Measurements from ENCODE around the gene TK1. TPM values are rescaled to one million over a fixed set of nuclear protein-coding genes. Genes with fewer than 3 reads are reported as not detected.

The TK1 gene
- polyA plus RNA-seq, 1 of the 3 experiments (the other 2 are of a cell fraction), result 112 TPM

GRCh38 chr17:78226055-78226758 lies 39.4 kb upstream of the TK1 start:
- H3K9me2 ChIP-seq, result no peaks in the 10 kb centered on the region
- H3K4me2 ChIP-seq, result no peak overlapping the region
- no peak for DNase-seq
- H3K27me3 ChIP-seq (ENCODE audit: insufficient read depth), result peaks cover 7% of the 10 kb centered on the region
- H3K4me3 ChIP-seq (ENCODE audit: low read depth in 2 of 2, low read length in 1 of 2), result no peak overlapping the region
- ChIA-PET POLR2A (interaction anchor here (0.7 to 3.5 kb wide), 4 partner anchors 11 to 268 kb away, joined by 3 to 16 read pairs (median 3); partner anchors contain the start of gene TNRC6C), CTCF (interaction anchor here (0.6 to 13.9 kb wide), 12 partner anchors 11 to 684 kb away, joined by 3 to 196 read pairs (median 4); partner anchors contain the start of gene TK1)
- H2AFZ ChIP-seq (ENCODE audit: low read depth), result no peak overlapping the region
- H3K9ac ChIP-seq, result no peak overlapping the region
- TF ChIP-seq IRF3 (IDR thresholded peaks at IDR 0.05; ENCODE audit: low read depth, low read length), result no peak
- no peak for TF ChIP-seq TAF1 (IDR thresholded peaks at IDR 0.05; ENCODE audit: borderline replicate concordance, low read depth, low read length)
- TF ChIP-seq MAX (IDR thresholded peaks at IDR 0.05; ENCODE audit: low read depth), result no peak
- no peak for TF ChIP-seq GATA2 (CRISPR knock-in tag; IDR thresholded peaks at IDR 0.05)
- no peak for TF ChIP-seq RXRA (IDR thresholded peaks at IDR 0.05; ENCODE audit: borderline replicate concordance, low read depth)
- H3K79me2 ChIP-seq (ENCODE audit: insufficient read depth), result peaks cover 7% of the 10 kb centered on the region; the same call in 1 of the 2 replicates
- 90% methylated on average over 12 of the region's 12 CpGs for WGBS (ENCODE audit: low lambda C conversion rate)
- H4K20me1 ChIP-seq (ENCODE audit: insufficient read depth), result no peaks in the 10 kb centered on the region
- H3F3A ChIP-seq (replicated peaks; ENCODE audit: insufficient read depth), result peaks cover 35% of the 10 kb centered on the region
- peaks cover 5 to 6% of the 10 kb centered on the region in 2 experiments for H3K36me3 ChIP-seq (replicated peaks in 1 of 2; ENCODE audit: control insufficient read depth in 1 of 2, insufficient read depth in 2 of 2, low read length in 1 of 2)
- H3K4me1 ChIP-seq (ENCODE audit: control insufficient read depth in 1 of 2, insufficient read depth in 2 of 2, low read depth in 1 of 2, low read length in 1 of 2), result peaks cover 8 to 50% of the 10 kb centered on the region in 2 experiments; a peak in 3 of 4 replicates
- H3K9me3 ChIP-seq, result no peaks in the 10 kb centered on the region
- H3K27ac ChIP-seq (ENCODE audit: low read depth in 2 of 2, low read length in 1 of 2), result peak overlapping the region in 1 of 2 experiments; percentile 98; a peak in 2 of 4 replicates

- H3K9ac ChIP-seq, result no peak overlapping the region
- peak overlapping the region; percentile 24 to 98; a peak in 3 of 4 replicates for H3K27ac ChIP-seq (ENCODE audit: low read depth in 2 of 2, low read length in 1 of 2)
- H3K27me3 ChIP-seq (ENCODE audit: insufficient read depth), result no peaks in the 10 kb centered on the region; the same call in 1 of the 2 replicates
- peaks cover 16% of the 10 kb centered on the region; the same call in 1 of the 2 replicates for H3K79me2 ChIP-seq (ENCODE audit: insufficient read depth)
- H3K9me2 ChIP-seq, result no peaks in the 10 kb centered on the region
- H3K4me2 ChIP-seq, result no peak overlapping the region
- 87% methylated on average over 16 of the region's 16 CpGs for WGBS (ENCODE audit: low lambda C conversion rate)
- H4K20me1 ChIP-seq (ENCODE audit: insufficient read depth), result no peaks in the 10 kb centered on the region
- H3K9me3 ChIP-seq, result no peaks in the 10 kb centered on the region
- peak; percentile 74 for DNase-seq
- no peak overlapping the region for H3K4me3 ChIP-seq (ENCODE audit: low read depth in 2 of 2, low read length in 1 of 2)
- peaks cover 8 to 50% of the 10 kb centered on the region in 2 experiments; a peak in 3 of 4 replicates for H3K4me1 ChIP-seq (ENCODE audit: control insufficient read depth in 1 of 2, insufficient read depth in 2 of 2, low read depth in 1 of 2, low read length in 1 of 2)
- H3K36me3 ChIP-seq (replicated peaks in 1 of 2; ENCODE audit: control insufficient read depth in 1 of 2, insufficient read depth in 2 of 2, low read length in 1 of 2), result peaks cover 5 to 6% of the 10 kb centered on the region in 2 experiments
- peak; percentile 1; the same call in 1 of the 2 replicates for TF ChIP-seq RFX5 (IDR thresholded peaks at IDR 0.05; ENCODE audit: low read length)
- TF ChIP-seq POLR2AphosphoS5 (IDR thresholded peaks at IDR 0.05; ENCODE audit: low read depth, low read length), result 0 out of 2 replicates have a peak, but pooled peaks have one; percentile 6
- peak; percentile 43; the same call in 1 of the 2 replicates for TF ChIP-seq MXI1 (IDR thresholded peaks at IDR 0.05; ENCODE audit: low read depth, low read length)
- TF ChIP-seq PBX3 (IDR thresholded peaks at IDR 0.05), result no peak
- no peak for TF ChIP-seq CHD2 (IDR thresholded peaks at IDR 0.05; ENCODE audit: low read length, partially characterized antibody)
- peaks cover 35% of the 10 kb centered on the region for H3F3A ChIP-seq (replicated peaks; ENCODE audit: insufficient read depth)
- peak overlapping the region; percentile 73; the same call in 1 of the 2 replicates for H2AFZ ChIP-seq (ENCODE audit: low read depth)
- ChIA-PET POLR2A (interaction anchor here (1.2 to 3.5 kb wide), 8 partner anchors 12 to 56 kb away, joined by 3 to 16 read pairs (median 4); no protein-coding TSS in a partner anchor), CTCF (interaction anchor here (0.9 to 13.9 kb wide), 16 partner anchors 12 to 683 kb away, joined by 3 to 196 read pairs (median 4); partner anchors contain the start of genes AFMID and TK1)
These were observed 38.4 kb upstream of the TK1 start for GRCh38 chr17:78225088-78225865.

Measured in SK-N-SH (cell line).